Activated CD8-positive, alpha-beta memory T cell treated with anti-CD3 and anti-CD28 coated beads for 36 hours (primary cell): Measurements from ENCODE around the gene ROR1. TPM values are rescaled to one million over a fixed set of nuclear protein-coding genes. Genes with fewer than 3 reads are reported as not detected.

Experiments used
- CTCF ChIA-PET: fragments of 350-600 bp; sonication (Branson Sonifier 250); formaldehyde crosslinking; loops from one replicate; lab custom pipeline; 2021; ENCODE audit warnings: antibody characterized with exemption; lab: Charles Lee
- POLR2A ChIA-PET: fragments of 350-600 bp; sonication (Branson Sonifier 250); formaldehyde crosslinking; loops from one replicate; lab custom pipeline; 2021; ENCODE audit warnings: antibody characterized with exemption; lab: Charles Lee
- total RNA-seq, 2 experiments: library from RNA; stranded (reverse); gene quantifications; one replicate each; pipeline ENCODE4 v1.2.3, GENCODE V29; 2021

The ROR1 gene
- total RNA-seq, 2 experiments from 2014 or later, result not detected

DNA sequence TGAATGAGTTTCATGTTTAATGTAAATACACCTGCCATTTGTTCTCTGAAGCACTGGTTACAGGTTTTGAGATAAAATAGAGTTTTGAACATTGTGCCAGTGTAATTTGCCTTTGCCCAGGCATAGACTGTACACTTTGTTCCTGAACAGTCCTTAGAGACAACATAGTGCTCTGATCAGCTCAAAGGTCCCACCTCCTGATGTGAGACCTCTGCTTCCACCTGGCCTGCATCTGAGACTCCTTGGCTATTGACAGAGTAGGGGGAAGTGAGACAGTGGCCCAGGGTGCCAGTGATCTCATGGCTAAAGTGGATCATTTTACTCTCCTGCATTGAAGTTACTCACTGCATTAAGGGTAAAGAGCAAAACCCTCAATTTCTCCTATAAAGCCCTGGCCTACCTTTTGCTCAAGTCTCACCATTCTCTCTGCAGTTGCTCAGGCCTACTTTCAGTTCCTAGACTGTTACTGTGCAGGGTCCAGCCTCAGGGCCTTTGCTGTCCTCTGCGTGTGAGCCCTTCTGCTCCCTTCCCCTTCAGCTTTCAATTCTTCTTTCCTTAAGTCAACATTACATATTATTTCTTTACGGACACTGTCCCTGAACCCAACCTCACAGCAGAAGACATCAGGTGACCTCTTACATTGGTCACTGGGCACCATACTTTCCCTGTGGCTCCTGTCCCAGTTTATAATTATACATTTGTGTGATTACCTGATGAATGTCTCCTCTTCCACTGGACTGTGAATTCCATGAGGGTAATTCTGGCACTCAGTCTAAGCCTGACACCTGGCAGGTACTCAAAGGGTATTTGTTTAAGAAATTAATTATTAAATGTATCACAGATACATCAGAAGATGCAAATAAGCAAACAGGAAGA lies 142.9 kb downstream of the ROR1 start:
- ChIA-PET CTCF (no interaction called here), POLR2A (no interaction called here)

DNA sequence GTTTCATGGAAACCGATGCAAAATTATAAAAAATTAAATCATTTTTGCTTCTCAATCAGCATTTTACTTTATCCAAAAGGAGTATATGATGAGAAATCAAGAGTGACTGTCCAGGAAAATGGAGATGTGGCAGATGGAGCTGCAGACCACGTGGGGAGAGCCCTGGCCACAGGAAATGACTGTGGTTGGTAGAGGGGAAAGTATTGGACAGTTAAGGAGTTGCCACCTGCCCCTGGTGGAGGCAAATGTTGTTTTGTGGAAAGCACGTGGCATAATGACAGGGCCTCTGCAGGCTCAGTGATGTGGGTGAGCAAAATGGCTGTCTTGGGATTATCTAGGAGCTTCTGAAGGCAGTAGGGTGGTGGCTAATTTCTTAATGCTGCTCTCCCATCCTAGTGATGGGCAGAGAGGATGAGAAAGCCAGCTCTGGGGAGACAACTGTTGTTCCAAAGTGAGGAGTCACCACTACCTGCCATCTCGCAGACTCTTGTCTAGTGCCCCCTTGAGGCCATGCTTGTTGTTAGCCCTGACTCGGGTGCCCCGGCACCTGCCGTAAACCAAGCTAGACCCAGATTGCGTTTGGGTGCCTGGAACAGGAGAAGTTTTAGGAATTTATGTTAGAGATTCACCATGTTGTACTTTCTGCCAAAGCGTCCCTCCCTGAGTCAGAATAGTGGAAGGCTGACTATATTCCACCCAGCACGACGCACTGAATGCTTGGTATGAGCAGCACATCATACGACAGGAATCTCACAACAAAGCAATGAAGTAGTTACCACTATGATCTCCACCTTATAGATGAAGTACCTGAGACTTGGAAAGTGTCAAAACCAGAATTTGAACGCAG lies 144.0 kb downstream of the ROR1 start:
- ChIA-PET CTCF (no interaction called here), POLR2A (no interaction called here)

DNA sequence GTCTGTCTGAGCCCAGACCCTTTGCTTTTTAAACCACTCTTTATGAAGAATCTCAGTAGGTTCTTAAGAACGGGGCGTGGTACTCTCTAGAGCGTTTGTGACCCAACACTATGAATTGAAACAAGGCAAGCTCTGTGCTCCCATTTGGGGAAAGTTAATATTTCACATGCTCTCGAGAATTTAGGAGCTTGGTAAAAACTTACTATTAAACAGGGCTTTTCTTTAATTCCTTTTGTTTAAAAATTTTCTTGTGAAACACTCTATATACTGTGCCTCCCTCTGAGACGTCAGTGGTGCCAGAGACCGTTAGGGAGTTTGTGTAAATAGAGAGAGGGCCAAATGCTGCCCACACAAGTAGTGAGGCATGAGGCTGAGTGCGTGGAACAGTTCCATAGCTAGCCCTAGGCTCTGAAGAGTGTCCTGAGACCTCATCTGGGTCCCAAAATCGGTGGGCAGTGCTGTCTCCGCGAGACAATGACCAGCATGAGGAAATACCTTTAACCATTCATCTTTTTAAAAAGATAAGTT lies 144.7 kb downstream of the ROR1 start:
- POLR2A ChIA-PET, result no interaction called here
- CTCF ChIA-PET, result no interaction called here

DNA sequence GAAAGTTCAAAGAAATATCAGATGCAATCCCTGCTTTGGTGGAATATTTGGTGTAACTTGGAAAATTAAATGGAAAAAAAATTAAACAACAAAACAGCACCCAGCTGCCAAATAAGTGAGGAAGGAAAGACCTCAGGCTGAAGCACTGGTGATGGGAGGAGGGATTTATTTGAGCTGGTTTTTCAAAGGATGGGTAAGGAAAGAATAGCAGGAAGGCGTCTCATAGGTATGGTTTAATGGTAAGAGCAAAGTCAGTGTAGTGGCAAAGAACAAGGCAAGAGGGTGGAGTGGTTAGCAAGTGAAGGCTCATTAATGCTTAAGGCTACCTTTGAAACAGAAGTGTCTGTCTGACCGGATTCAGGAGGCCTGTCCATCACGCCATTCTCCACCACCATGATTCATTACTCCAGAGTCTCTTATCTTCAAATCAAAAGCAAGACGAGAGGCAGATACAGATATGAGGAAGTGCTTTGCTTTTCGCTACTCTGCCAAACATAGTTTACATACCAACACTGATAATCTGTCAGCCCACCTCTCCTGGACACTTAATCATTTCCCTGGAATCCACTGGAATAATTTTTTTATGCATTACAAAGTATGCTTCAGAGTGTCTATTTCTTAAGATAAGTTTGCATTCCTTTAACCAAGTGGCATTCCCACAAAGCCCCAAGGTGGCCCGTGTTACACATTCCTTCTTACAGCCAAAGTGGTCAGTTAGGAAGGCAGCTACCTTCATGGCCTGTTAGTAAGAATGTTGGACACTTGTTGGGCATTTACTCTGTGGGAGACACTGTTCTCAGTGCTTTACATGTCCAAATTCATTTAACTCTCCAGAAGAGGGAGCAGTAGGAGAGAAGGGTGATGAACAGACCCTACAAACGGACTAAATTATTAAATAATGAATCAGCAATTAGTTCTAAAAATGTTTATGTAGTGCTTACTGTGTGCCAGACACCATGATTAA lies 146.6 kb downstream of the ROR1 start:
- POLR2A ChIA-PET, result no interaction called here
- CTCF ChIA-PET, result no interaction called here

DNA sequence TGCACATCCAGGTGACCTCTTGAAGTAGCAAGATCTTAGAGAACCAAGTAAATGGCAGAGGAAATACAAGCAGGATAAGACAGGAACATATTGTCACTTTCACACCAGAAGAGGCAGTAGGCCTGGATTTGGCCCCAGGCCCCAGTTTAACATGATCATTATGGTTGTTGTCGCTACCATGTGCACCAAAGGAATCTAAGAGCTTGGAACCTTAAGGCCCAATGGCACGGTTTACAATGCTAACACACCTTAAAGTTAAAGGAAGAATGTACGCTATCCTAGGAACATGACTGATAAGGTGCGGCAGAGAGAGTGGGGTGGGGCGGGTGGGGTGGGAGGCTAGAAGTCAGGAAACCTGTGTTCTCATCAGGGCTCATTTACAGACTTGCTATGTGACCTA lies 147.5 kb downstream of the ROR1 start:
- POLR2A ChIA-PET, result no interaction called here
- CTCF ChIA-PET, result no interaction called here

DNA sequence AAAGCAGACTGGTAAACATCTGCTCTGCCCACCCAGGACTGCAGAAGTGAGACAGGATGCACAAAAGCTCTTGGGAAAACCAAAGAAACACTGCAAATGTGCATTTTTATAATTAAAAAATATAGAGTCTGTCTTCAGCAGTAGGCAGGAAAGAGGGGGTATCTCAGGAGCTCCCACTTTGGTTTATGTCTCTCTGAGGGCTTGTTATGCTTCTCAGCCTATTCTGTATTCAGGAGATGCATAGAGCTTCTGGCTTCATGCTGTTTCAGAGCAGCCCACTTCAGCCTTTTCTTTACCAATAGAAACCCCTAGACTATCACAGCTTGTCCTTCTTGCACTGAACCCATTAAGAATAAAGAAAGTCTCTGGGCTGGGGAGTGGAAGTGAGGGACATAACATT lies 148.0 kb downstream of the ROR1 start:
- ChIA-PET CTCF (no interaction called here), POLR2A (no interaction called here)

DNA sequence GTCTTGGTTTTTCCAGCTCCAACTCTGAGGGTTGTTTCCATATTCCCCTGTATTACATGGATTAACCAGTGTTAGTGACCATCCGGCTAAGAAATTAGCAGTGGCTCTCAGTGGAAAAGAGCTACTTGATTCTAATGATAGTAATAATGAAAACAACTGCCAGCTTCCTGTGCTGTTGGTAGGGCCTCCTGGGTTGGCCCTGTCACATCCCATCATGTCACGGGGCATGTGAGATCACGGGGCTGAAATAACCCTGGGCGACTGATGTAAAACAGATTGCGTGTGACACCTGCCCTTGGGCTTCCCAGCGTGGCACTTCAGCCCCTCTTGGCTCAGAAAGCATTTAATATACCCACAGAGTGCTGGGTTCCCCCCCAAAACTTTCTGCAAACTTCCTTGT lies 149.0 kb downstream of the ROR1 start:
- ChIA-PET POLR2A (no interaction called here), CTCF (no interaction called here)

DNA sequence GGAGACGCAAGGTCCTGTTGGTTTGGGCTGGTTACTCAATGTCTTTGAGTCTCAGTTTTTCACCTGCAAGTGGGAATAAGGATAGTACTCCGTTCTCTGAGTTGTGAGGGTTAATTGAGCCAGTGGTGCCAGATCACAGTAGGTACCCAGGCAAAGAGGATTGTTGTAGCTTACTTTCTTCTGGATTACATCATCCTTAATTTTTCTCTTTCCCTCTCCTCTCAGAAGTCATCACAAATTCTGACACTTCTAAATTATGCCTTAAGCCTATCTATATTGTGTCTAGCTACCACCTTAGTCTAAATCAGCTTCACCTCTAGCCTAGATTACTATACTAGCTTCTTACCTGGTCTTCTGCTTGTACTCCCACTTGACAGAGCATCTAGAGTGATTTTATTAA lies 149.5 kb downstream of the ROR1 start:
- ChIA-PET POLR2A (no interaction called here), CTCF (no interaction called here)

DNA sequence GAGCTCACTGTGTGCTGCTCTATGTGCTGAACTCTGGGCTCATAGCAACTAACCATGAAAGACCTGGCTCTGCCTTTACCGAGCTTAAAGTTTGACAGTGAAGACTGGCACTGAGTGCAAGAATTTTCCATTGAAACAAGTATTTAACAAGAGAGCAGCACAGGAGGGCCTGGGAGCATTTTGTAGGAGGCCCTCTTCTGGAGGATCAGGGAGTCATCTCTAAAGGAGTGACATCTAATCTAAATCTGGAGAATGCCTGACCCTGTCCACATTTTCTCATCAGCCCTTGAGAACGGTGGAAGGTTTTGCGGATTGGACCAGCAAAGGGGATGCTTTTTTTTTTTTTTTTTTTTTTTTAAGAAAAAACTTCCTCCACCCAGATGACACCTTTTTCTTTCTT lies 150.8 kb downstream of the ROR1 start:
- ChIA-PET POLR2A (no interaction called here), CTCF (no interaction called here)

DNA sequence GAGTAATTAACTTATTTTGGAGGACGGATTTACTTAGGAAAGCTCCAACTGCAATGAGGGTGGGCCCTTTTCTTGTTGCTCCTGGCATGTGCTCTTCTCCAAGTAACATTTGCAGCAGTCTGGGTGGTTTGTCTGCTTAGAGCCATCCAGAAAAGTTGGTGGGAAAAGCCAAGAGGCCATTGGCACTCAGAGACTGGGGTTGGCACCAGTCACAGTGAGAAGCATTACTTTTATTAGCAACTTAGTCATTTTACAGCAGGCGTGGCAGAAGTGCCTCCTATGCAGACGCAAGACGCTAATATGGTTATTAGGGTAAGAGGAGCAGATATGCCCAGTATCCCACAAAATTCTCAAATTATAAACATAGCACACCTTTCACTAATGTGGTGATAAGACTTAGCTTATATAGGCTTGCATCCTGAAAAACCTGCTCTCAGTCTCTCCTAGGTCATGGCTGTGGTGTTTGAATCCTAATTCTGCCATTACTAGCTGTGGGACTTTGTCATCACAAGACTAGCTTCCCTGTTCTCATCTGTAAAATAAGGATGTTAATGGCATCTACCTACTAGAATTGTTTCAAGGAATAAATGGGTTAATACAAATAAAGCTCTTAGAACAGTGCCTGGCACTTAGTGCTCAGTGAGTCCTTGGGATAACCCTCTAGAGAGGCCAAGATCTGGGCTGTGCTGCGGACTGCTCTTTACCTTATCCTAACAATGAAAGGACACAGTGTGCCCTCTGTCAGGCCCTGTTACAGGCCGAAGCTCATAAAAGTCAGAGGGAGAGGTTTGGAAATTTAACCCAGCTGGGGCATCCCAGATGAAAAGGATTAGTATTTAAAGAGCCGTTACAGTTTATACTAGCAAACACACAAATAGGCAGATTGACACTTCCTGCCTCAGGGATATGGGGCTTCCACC lies 154.6 kb downstream of the ROR1 start:
- POLR2A ChIA-PET, result no interaction called here
- CTCF ChIA-PET, result no interaction called here

DNA sequence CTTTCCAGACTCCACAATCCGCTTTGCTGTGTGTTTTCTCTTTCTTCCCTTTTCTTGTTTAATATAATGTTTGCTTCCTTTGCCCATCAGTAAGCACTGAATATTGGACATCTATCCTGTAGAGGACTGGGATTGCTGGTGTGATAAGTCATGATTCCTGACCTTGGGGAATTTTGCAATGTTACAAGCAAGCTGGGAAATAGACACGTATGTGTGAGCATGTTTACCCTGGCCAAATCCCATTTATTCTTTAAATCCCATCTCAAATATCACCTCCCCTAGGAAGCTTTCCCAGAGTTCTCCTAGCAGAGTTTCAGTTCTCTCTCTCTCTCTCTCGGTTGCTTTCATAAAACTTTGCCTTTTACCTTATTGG lies 155.3 kb downstream of the ROR1 start:
- ChIA-PET POLR2A (no interaction called here), CTCF (no interaction called here)

DNA sequence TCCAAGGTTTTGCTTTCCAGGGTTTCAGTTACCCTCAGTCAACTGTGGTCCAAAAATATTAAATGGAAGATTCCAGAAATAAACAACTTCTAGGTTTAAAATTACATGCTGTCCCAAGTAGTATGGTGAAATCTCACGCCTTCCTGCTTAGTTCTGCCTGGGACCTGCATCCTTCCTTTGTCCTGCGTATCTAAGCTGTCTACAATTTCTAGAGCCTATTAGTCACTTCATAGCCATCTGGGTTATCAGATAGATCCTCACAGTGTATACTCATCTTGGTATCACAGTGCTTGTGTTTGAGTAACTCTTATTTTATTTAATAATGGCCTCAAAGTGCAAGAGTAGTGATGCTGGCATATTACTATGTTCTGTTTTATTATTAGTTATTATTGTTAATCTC lies 157.7 kb downstream of the ROR1 start:
- CTCF ChIA-PET, result no interaction called here

DNA sequence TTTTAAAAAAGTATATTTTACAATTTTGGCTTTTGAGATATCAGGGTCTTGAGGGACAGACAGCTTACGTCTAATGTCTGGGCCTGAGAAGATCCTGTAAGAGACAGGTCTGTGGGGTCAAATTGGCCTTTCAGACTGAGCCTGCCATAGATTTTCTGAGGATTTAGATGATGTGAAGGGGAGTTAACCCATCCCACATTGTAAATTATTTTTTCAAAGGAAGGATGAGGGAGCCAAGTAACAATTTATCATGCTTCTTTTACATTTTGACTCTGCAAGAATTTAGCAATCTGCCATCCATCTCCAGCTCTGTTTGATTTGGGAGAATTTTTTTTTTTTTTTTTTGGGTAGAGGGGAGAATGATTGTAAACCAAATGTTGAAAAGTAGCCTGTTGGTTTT lies 160.9 kb downstream of the ROR1 start:
- ChIA-PET POLR2A (no interaction called here), CTCF (no interaction called here)

More for the DNA sequence above, 157.7 kb downstream of the ROR1 start:
- POLR2A ChIA-PET, result no interaction called here

DNA sequence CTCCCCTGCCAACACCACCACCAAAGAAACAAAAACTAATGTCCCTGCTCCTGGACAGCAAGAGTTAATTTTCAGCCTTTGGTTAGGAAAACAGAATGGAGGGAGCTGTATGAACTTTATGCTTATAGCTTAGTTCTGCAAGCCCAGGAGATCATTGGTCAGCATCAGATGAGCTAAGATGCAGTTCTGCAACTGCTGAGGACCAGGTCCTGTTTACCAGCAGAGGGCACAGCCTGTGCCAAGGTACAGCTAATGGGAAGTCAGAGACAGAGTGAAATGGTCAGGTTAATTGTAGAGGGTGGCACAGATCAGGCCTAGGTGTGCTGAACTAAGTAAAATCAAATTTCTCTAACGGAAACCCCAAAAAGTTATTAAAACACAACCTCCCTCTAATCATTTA lies 161.3 kb downstream of the ROR1 start:
- POLR2A ChIA-PET, result no interaction called here
- CTCF ChIA-PET, result no interaction called here

DNA sequence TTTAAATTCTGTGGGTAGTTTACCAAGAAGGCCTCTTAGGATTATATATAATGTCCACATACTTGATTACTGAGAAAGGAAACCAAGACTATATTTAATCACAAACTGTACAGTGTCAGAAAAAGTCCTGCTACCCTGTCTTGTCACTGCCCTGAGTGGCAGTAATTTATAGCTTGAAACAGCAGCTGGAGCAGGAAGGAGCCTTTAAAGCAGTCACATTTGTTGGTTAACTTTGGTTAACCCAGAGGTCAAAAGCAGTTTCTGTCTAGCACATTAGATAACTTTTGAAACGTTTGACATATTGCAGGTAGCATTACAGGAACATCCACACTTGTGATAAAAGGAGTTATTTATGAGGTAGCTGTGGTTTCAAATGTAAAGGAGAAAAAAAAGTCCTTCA lies 161.7 kb downstream of the ROR1 start:
- ChIA-PET POLR2A (no interaction called here), CTCF (no interaction called here)

DNA sequence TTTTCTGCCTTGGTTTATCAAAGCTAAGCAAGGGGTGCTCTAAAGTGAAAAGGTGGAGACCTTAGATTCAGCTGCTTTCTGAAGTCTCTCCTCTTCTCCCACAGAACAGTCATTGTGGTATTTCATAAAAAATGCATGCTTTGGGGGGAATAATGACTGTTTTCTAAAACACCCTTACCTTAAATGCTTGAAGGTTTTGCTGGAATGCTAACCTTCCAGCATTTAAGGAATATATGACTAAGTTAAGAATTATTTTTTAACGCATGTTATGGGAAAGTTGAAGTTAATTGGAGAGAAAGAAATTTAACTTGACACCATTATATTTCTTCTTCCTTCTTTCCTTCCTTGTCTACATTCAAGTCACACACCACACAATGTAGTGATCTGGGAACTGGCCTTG lies 162.5 kb downstream of the ROR1 start:
- CTCF ChIA-PET, result no interaction called here
- POLR2A ChIA-PET, result no interaction called here

DNA sequence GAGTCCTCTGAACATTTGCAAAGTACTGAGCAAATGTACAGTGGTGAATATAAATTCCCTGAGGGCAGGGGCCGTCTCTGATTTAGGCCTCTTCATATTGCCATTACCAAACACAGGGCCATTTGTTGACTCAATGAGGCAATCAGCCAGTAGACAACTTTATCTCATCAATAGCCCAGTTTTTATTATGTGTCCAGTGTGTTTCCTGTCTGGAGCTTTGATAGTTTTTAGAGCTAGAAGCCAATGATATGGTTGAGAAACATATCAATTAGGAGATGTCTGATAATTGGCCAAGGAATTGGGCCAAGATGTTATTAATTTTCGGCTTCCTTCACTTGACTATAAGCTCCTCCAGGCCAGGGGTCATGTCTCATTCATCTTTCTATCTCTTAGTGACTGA lies 163.0 kb downstream of the ROR1 start:
- CTCF ChIA-PET, result interaction anchor here (0.5 kb wide), 1 partner anchor 168 kb away, joined by 3 read pairs; no protein-coding TSS in a partner anchor
- POLR2A ChIA-PET, result no interaction called here

DNA sequence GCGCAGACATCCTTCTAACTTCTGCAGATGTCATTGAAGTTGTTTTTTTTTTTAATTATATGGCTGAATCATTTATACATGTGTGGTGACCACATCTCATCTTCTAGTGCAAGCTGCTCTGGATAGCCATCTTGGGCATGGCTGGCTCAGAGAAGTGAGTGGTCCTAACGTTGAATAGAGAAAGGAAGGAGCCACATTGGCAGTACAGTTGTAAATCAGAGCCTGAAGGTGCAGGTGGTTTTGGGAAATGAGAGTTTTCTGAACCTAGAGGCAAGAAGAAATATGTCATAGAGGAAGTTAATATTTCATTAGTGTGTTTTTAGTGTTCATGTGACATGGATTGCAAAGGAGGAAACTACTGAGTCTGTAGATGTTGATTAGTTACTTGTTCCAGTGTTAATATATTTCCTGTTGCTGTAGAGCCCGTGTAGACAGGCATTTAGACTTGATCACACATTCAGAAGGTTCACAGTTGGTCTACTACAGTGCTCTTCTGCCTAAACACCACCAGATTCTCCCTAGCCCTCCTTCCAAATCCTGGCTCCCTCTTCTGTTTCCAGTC lies 163.7 kb downstream of the ROR1 start:
- CTCF ChIA-PET, result no interaction called here
- POLR2A ChIA-PET, result no interaction called here
